BLaER1 treated with 17β-estradiol and CSF1 and Interleukin-3, amounts not matched to agents 10 nM and 100 nM (cell line): ENCODE results near the gene AMFR.

Experiments
- H3K27ac ChIP-seq, 11 experiments: shearing (Covaris generic); formaldehyde crosslinking; 2 replicates each; pipeline ENCODE4 v1.8.1; 2022
- H3K27me3 ChIP-seq, 11 experiments: shearing (Covaris generic); formaldehyde crosslinking; 2 replicates each; pipeline ENCODE4 v1.8.1; 2022
- H3K36me3 ChIP-seq, 11 experiments: shearing (Covaris generic); formaldehyde crosslinking; 2 replicates each; pipeline ENCODE4 v1.8.1; 2022
- H3K4me1 ChIP-seq, 10 experiments: shearing (Covaris generic); formaldehyde crosslinking; 2 replicates each; pipeline ENCODE4 v1.8.1; 2022
- H3K4me2 ChIP-seq, 11 experiments: shearing (Covaris generic); formaldehyde crosslinking; 2 replicates each; pipeline ENCODE4 v1.8.1; 2022
- H3K4me3 ChIP-seq, 10 experiments: shearing (Covaris generic); formaldehyde crosslinking; 2 replicates each; pipeline ENCODE4 v1.8.1; 2022
- H3K9ac ChIP-seq, 11 experiments: shearing (Covaris generic); formaldehyde crosslinking; 2 replicates each; pipeline ENCODE4 v1.8.1; 2022
- H3K9me3 ChIP-seq, 11 experiments: shearing (Covaris generic); formaldehyde crosslinking; replicated peaks in 1 of 11; 2 replicates each; pipeline ENCODE4 v1.8.1; 2022
- H4K20me1 ChIP-seq, 11 experiments: shearing (Covaris generic); formaldehyde crosslinking; 2 replicates each; pipeline ENCODE4 v1.8.1; 2022
- Cebpa-rat ChIP-seq, 11 experiments: shearing (Covaris generic); IDR thresholded peaks; 2 replicates each; pipeline ENCODE4 v1.8.1; 2022

The AMFR gene

GRCh38 chr16:56356276-56357240 is 68.8 kb downstream of the AMFR start:
- peak overlapping the region; percentile 37 to 59 (median 44); a peak in 19 of 20 replicates for H3K4me3 ChIP-seq
- no peaks in the 10 kb centered on the region for H3K9me3 ChIP-seq
- H3K27ac ChIP-seq, result peak overlapping the region in 6 of 11 experiments; percentile 32 to 47 (median 40); a peak in 9 of 22 replicates
- peak overlapping the region; percentile 76 to 88 (median 80) for H3K4me2 ChIP-seq
- peaks cover 35 to 59% (median 39%) of the 10 kb centered on the region in 10 experiments for H3K4me1 ChIP-seq
- no peaks in the 10 kb centered on the region for H3K27me3 ChIP-seq
- peaks cover 0 to 15% (median 13%) of the 10 kb centered on the region in 11 experiments; a peak in 18 of 22 replicates for H3K36me3 ChIP-seq
- H3K9ac ChIP-seq, result peak overlapping the region in 10 of 11 experiments; percentile 50 to 65 (median 59); a peak in 20 of 22 replicates
- H4K20me1 ChIP-seq, result no peaks in the 10 kb centered on the region
- no peak for TF ChIP-seq Cebpa-rat (IDR thresholded peaks at IDR 0.05)

GRCh38 chr16:56355786-56356275 is 69.5 kb downstream of the AMFR start:
- H3K9me3 ChIP-seq, result no peaks in the 10 kb centered on the region
- peak overlapping the region in 9 of 11 experiments; percentile 76 to 88 (median 80); a peak in 16 of 22 replicates for H3K4me2 ChIP-seq
- no peaks in the 10 kb centered on the region for H4K20me1 ChIP-seq
- H3K27me3 ChIP-seq, result no peaks in the 10 kb centered on the region
- no peak overlapping the region for H3K27ac ChIP-seq
- H3K4me1 ChIP-seq, result peaks cover 33 to 58% (median 39%) of the 10 kb centered on the region in 10 experiments
- no peak for TF ChIP-seq Cebpa-rat (IDR thresholded peaks at IDR 0.05)
- H3K9ac ChIP-seq, result peak overlapping the region in 1 of 11 experiments; percentile 65; a peak in 2 of 22 replicates
- peaks cover 0 to 10% (median 8%) of the 10 kb centered on the region in 11 experiments; a peak in 18 of 22 replicates for H3K36me3 ChIP-seq
- H3K4me3 ChIP-seq, result no peak overlapping the region

- H3K27me3 ChIP-seq, result no peaks in the 10 kb centered on the region
- no peak overlapping the region for H3K4me2 ChIP-seq
- H3K36me3 ChIP-seq, result peaks cover 0 to 4% (median 2%) of the 10 kb centered on the region in 11 experiments; a peak in 12 of 22 replicates
- H4K20me1 ChIP-seq, result no peaks in the 10 kb centered on the region
- H3K27ac ChIP-seq, result no peak overlapping the region
- TF ChIP-seq Cebpa-rat (IDR thresholded peaks at IDR 0.05), result no peak
- peaks cover 27 to 52% (median 33%) of the 10 kb centered on the region in 10 experiments for H3K4me1 ChIP-seq
- H3K9me3 ChIP-seq, result no peaks in the 10 kb centered on the region
- no peak overlapping the region for H3K9ac ChIP-seq
- H3K4me3 ChIP-seq, result no peak overlapping the region
Measured at GRCh38 chr16:56355221-56355620, 70.1 kb downstream of the AMFR start.

- peaks cover 22 to 48% (median 28%) of the 10 kb centered on the region in 10 experiments for H3K4me1 ChIP-seq
- no peak overlapping the region for H3K27ac ChIP-seq
- H3K27me3 ChIP-seq, result no peaks in the 10 kb centered on the region
- H3K36me3 ChIP-seq, result no peaks in the 10 kb centered on the region
- peak overlapping the region in 3 of 11 experiments; percentile 9 to 30 (median 12); a peak in 2 of 22 replicates for H3K4me2 ChIP-seq
- no peak overlapping the region for H3K4me3 ChIP-seq
- H3K9ac ChIP-seq, result no peak overlapping the region
- H3K9me3 ChIP-seq, result no peaks in the 10 kb centered on the region
- TF ChIP-seq Cebpa-rat (IDR thresholded peaks at IDR 0.05), result no peak
- no peaks in the 10 kb centered on the region for H4K20me1 ChIP-seq
Measured at GRCh38 chr16:56354746-56355145, 70.6 kb downstream of the AMFR start.

- Histone ChIP-seq H3K9me3 (no peaks in the 10 kb centered on the region), H3K27ac (no peak overlapping the region), H3K4me3 (no peak overlapping the region), H3K36me3 (no peaks in the 10 kb centered on the region), H3K9ac (no peak overlapping the region), H3K27me3 (no peaks in the 10 kb centered on the region), H4K20me1 (no peaks in the 10 kb centered on the region), H3K4me1 (peaks cover 17 to 40% (median 22%) of the 10 kb centered on the region in 10 experiments), H3K4me2 (peak overlapping the region in 3 of 11 experiments; percentile 9 to 24 (median 12); a peak in 2 of 22 replicates)
- TF ChIP-seq Cebpa-rat (IDR thresholded peaks at IDR 0.05), result no peak
Measured at GRCh38 chr16:56354016-56354415, 71.3 kb downstream of the AMFR start.

GRCh38 chr16:56353054-56353921 is 72.1 kb downstream of the AMFR start:
- Histone ChIP-seq H3K9ac (no peak overlapping the region), H3K4me1 (peaks cover 15 to 35% (median 22%) of the 10 kb centered on the region in 10 experiments), H3K36me3 (no peaks in the 10 kb centered on the region), H4K20me1 (no peaks in the 10 kb centered on the region), H3K4me2 (no peak overlapping the region), H3K4me3 (no peak overlapping the region), H3K9me3 (no peaks in the 10 kb centered on the region), H3K27me3 (no peaks in the 10 kb centered on the region), H3K27ac (no peak overlapping the region)
- TF ChIP-seq Cebpa-rat (IDR thresholded peaks at IDR 0.05), result no peak

- no peak overlapping the region for H3K27ac ChIP-seq
- H3K4me3 ChIP-seq, result no peak overlapping the region
- no peaks in the 10 kb centered on the region for H3K9me3 ChIP-seq
- TF ChIP-seq Cebpa-rat (IDR thresholded peaks at IDR 0.05), result no peak
- H3K36me3 ChIP-seq, result no peaks in the 10 kb centered on the region
- no peaks in the 10 kb centered on the region for H4K20me1 ChIP-seq
- no peak overlapping the region for H3K9ac ChIP-seq
- H3K4me1 ChIP-seq, result peaks cover 14 to 27% (median 15%) of the 10 kb centered on the region in 10 experiments
- no peaks in the 10 kb centered on the region for H3K27me3 ChIP-seq
- no peak overlapping the region for H3K4me2 ChIP-seq
Measured at GRCh38 chr16:56352351-56353053, 72.8 kb downstream of the AMFR start.

- Histone ChIP-seq H3K4me3 (no peak overlapping the region), H3K36me3 (no peaks in the 10 kb centered on the region), H3K9ac (no peak overlapping the region), H3K9me3 (no peaks in the 10 kb centered on the region), H3K4me2 (no peak overlapping the region), H4K20me1 (no peaks in the 10 kb centered on the region), H3K4me1 (peaks cover 4 to 17% (median 5%) of the 10 kb centered on the region in 10 experiments; a peak in 18 of 20 replicates), H3K27me3 (no peaks in the 10 kb centered on the region), H3K27ac (no peak overlapping the region)
- TF ChIP-seq Cebpa-rat (IDR thresholded peaks at IDR 0.05), result no peak
Measured at GRCh38 chr16:56351481-56351880, 73.9 kb downstream of the AMFR start.
